ENCODE data around the gene ELAPOR2. TPM values are rescaled to one million over a fixed set of nuclear protein-coding genes. Genes with fewer than 3 reads are reported as not detected.

The ELAPOR2 gene
- total and polyA plus RNA-seq, 10 donors, result 2.4 to 23.3 (median 17.9) TPM

- no peak for TF ChIP-seq POLR2A (IDR thresholded peaks at IDR 0.05)
- no peak for TF ChIP-seq POLR2AphosphoS5 (IDR thresholded peaks at IDR 0.05)
- no peak for TF ChIP-seq CTCF (IDR thresholded peaks at IDR 0.05 in 8 of 11, conservative IDR thresholded peaks at IDR 0.05 in 3 of 11)
- Histone ChIP-seq H3K27ac (no peak overlapping the region), H3K27me3 (replicated peaks in 1 of 7) (no peaks in the 10 kb centered on the region), H3K4me3 (no peak overlapping the region), H3K4me1 (peaks cover 0 to 10% (median 0%) of the 10 kb centered on the region in 6 donors), H3K36me3 (no peaks in the 10 kb centered on the region), H3K9me3 (peaks cover 0 to 9% (median 2%) of the 10 kb centered on the region in 8 donors)
- WGBS, 5 donors, result 87 to 100% (median 96%) methylated on average over 1 of the region's 1 CpG
- DNase-seq, result no peak
- intact Hi-C loops (cut with DNase I; ENCODE audit: low total_unique reads), result no loop called here
Observed at GRCh38 chr7:87029078-87029477, 30.4 kb downstream of the ELAPOR2 start.

GRCh38 chr7:87028636-87029035 is 30.8 kb downstream of the ELAPOR2 start:
- intact Hi-C loops (cut with DNase I; ENCODE audit: low total_unique reads), result no loop called here
- WGBS, 5 donors, result 37 to 64% (median 45%) methylated on average over 1 of the region's 1 CpG

GRCh38 chr7:87027900-87028299 is 31.6 kb downstream of the ELAPOR2 start:
- Histone ChIP-seq H3K4me3 (no peak overlapping the region), H3K27ac (no peak overlapping the region), H3K27me3 (replicated peaks in 1 of 7) (no peaks in the 10 kb centered on the region), H3K9me3 (peaks cover 0 to 9% (median 2%) of the 10 kb centered on the region in 8 donors), H3K36me3 (no peaks in the 10 kb centered on the region), H3K4me1 (peaks cover 0 to 10% (median 0%) of the 10 kb centered on the region in 6 donors)
- intact Hi-C loops (cut with DNase I; ENCODE audit: low total_unique reads), result no loop called here
- TF ChIP-seq CTCF (IDR thresholded peaks at IDR 0.05 in 8 of 11, conservative IDR thresholded peaks at IDR 0.05 in 3 of 11) (no peak), POLR2A (IDR thresholded peaks at IDR 0.05) (no peak), POLR2AphosphoS5 (IDR thresholded peaks at IDR 0.05) (no peak)
- no peak for DNase-seq

More at GRCh38 chr7:87028636-87029035, 30.8 kb downstream of the ELAPOR2 start:
- no peaks in the 10 kb centered on the region for H3K36me3 ChIP-seq
- peaks cover 0 to 10% (median 0%) of the 10 kb centered on the region in 6 donors for H3K4me1 ChIP-seq
- H3K27ac ChIP-seq, result no peak overlapping the region
- TF ChIP-seq POLR2A (IDR thresholded peaks at IDR 0.05), result no peak
- no peaks in the 10 kb centered on the region for H3K27me3 ChIP-seq (replicated peaks in 1 of 7)
- no peak overlapping the region for H3K4me3 ChIP-seq
- peaks cover 0 to 9% (median 2%) of the 10 kb centered on the region in 8 donors for H3K9me3 ChIP-seq
- DNase-seq, result no peak

DNA sequence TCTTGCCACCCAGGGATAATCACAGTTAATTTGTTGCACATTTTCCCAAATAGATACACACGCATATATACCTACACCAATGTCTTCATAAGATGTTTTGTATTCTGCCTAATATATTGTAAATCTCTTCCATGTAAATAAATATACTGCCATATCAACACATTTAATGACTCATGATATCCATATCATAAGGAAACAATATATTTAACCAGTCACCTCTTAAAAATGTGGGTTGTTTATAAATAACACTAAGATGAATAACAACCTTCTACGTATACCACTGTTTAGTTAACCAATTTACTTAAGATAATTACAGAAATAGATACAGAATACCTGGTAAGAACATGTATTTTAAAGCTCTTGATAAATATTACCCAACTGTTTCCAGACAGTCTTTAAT is 38.2 kb downstream of the ELAPOR2 start:
- intact Hi-C loops (cut with DNase I; ENCODE audit: low total_unique reads), result no loop called here
- DNase-seq, result no peak
- H3K4me1 ChIP-seq, result no peaks in the 10 kb centered on the region
- no peaks in the 10 kb centered on the region for H3K27me3 ChIP-seq (replicated peaks in 1 of 7)
- no peak overlapping the region for H3K4me3 ChIP-seq
- H3K9me3 ChIP-seq, result no peaks in the 10 kb centered on the region
- H3K36me3 ChIP-seq, result no peaks in the 10 kb centered on the region
- TF ChIP-seq POLR2AphosphoS5 (IDR thresholded peaks at IDR 0.05) (no peak), CTCF (IDR thresholded peaks at IDR 0.05 in 8 of 11, conservative IDR thresholded peaks at IDR 0.05 in 3 of 11) (no peak), POLR2A (IDR thresholded peaks at IDR 0.05) (no peak)
- no peak overlapping the region for H3K27ac ChIP-seq
- WGBS, 5 donors, result 91 to 98% (median 95%) methylated on average over 2 of the region's 2 CpGs

GRCh38 chr7:87016606-87017005 is 42.8 kb downstream of the ELAPOR2 start:
- intact Hi-C loops (cut with DNase I; ENCODE audit: low total_unique reads), result no loop called here
- no peaks in the 10 kb centered on the region for H3K27me3 ChIP-seq (replicated peaks in 1 of 7)
- H3K4me1 ChIP-seq, result no peaks in the 10 kb centered on the region
- H3K4me3 ChIP-seq, result no peak overlapping the region
- no peaks in the 10 kb centered on the region for H3K36me3 ChIP-seq
- no peak for DNase-seq
- no peak overlapping the region for H3K27ac ChIP-seq
- TF ChIP-seq CTCF (IDR thresholded peaks at IDR 0.05 in 8 of 11, conservative IDR thresholded peaks at IDR 0.05 in 3 of 11), result no peak
- TF ChIP-seq POLR2A (IDR thresholded peaks at IDR 0.05), result no peak
- TF ChIP-seq POLR2AphosphoS5 (IDR thresholded peaks at IDR 0.05), result no peak
- no peaks in the 10 kb centered on the region for H3K9me3 ChIP-seq
- WGBS, 5 donors, result 83 to 90% (median 84%) methylated on average over 4 of the region's 4 CpGs

All from spleen (tissue), 11 donors.